ENCODE measurements around the gene BCR. TPM values are rescaled to one million over a fixed set of nuclear protein-coding genes. Genes with fewer than 3 reads are reported as not detected.

Gene BCR
- total and polyA plus RNA-seq, 2 of the 13 experiments (the other 11 are each of a cell fraction or from before 2014, with no cell fraction given), result 19.9 to 33.6 TPM

DNA sequence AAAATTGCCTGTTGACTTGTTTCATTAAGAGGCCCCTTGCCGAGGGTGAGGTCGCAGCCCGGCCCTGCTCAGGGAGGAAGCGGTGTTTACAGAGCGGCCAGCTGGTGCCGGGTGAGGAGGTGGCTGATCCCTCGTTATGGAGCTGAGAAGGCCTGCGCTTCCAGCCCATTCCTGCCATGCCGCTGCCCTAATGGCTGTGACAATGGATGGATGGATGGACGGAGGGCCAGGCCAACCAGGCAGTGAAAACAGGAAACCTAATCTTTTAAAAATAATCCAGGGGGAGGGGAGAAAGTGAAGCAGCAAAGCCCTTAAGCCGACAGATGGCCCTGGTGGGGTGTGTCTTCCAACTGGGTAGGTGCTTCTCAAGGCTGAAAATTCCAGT, 38.5 kb downstream of the BCR start (continued):
- TF ChIP-seq, protein P1, sequence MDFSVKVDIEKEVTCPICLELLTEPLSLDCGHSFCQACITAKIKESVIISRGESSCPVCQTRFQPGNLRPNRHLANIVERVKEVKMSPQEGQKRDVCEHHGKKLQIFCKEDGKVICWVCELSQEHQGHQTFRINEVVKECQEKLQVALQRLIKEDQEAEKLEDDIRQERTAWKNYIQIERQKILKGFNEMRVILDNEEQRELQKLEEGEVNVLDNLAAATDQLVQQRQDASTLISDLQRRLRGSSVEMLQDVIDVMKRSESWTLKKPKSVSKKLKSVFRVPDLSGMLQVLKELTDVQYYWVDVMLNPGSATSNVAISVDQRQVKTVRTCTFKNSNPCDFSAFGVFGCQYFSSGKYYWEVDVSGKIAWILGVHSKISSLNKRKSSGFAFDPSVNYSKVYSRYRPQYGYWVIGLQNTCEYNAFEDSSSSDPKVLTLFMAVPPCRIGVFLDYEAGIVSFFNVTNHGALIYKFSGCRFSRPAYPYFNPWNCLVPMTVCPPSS (IDR thresholded peaks at IDR 0.05), result no peak
- no peak for TF ChIP-seq PHB2 (IDR thresholded peaks at IDR 0.05; ENCODE audit: partially characterized antibody)
- TF ChIP-seq U2AF2 (IDR thresholded peaks at IDR 0.05; ENCODE audit: low read depth, low read length), result no peak
- TF ChIP-seq ZNF510 (CRISPR knock-in tag; IDR thresholded peaks at IDR 0.05; ENCODE audit: low read depth), result 0 out of 2 replicates have a peak, but pooled peaks have one; percentile 48
- TF ChIP-seq MEIS1 (CRISPR knock-in tag; IDR thresholded peaks at IDR 0.05; ENCODE audit: borderline replicate concordance), result peak; percentile 69; the same call in 1 of the 2 replicates
- TF ChIP-seq FOXO4 (CRISPR knock-in tag; conservative IDR thresholded peaks at IDR 0.05), result no peak
- TF ChIP-seq ZNF281 (CRISPR knock-in tag; IDR thresholded peaks at IDR 0.05; ENCODE audit: borderline replicate concordance), result no peak
- TF ChIP-seq THAP11 (CRISPR knock-in tag; IDR thresholded peaks at IDR 0.05), result no peak
- TF ChIP-seq SMAD3 (CRISPR knock-in tag; IDR thresholded peaks at IDR 0.05), result no peak
- no peak for TF ChIP-seq LRRFIP1 (CRISPR knock-in tag; conservative IDR thresholded peaks at IDR 0.05)
- TF ChIP-seq GTF3A (CRISPR knock-in tag; conservative IDR thresholded peaks at IDR 0.05), result no peak
- TF ChIP-seq JUND (CRISPR knock-in tag; IDR thresholded peaks at IDR 0.05), result no peak
- TF ChIP-seq ZBTB7A (CRISPR knock-in tag; IDR thresholded peaks at IDR 0.05), result no peak
- TF ChIP-seq ZNF12 (CRISPR knock-in tag; IDR thresholded peaks at IDR 0.05), result no peak
- TF ChIP-seq ONECUT2 (CRISPR knock-in tag; IDR thresholded peaks at IDR 0.05), result no peak
- TF ChIP-seq BORCS8-MEF2B (CRISPR knock-in tag; IDR thresholded peaks at IDR 0.05), result no peak
- no peak for TF ChIP-seq ZFP90 (CRISPR knock-in tag; IDR thresholded peaks at IDR 0.05; ENCODE audit: borderline replicate concordance)
- TF ChIP-seq RFX5 (IDR thresholded peaks at IDR 0.05; ENCODE audit: low read depth, low read length), result no peak
- no peak for TF ChIP-seq BATF2 (CRISPR knock-in tag; IDR thresholded peaks at IDR 0.05)
- TF ChIP-seq IRF2 (CRISPR knock-in tag; IDR thresholded peaks at IDR 0.05), result no peak
- no peak for TF ChIP-seq ZNF451 (CRISPR knock-in tag; IDR thresholded peaks at IDR 0.05)
- TF ChIP-seq EED (CRISPR knock-in tag; IDR thresholded peaks at IDR 0.05), result no peak
- TF ChIP-seq ZNF557 (CRISPR knock-in tag; IDR thresholded peaks at IDR 0.05), result no peak
- TF ChIP-seq ZNF713 (CRISPR knock-in tag; IDR thresholded peaks at IDR 0.05), result no peak
- TF ChIP-seq HMG20A (CRISPR knock-in tag; IDR thresholded peaks at IDR 0.05; ENCODE audit: borderline replicate concordance), result no peak
